Muscle of leg (tissue), 11 donors: ENCODE data around the gene TSC22D2. TPM values are rescaled to one million over a fixed set of nuclear protein-coding genes. Genes with fewer than 3 reads are reported as not detected.
"Not testable (repeated sequence)": the region's sequence is repeated elsewhere in the genome, so short reads cannot be mapped to it uniquely, and the experiment has no call there.

ENCODE experiments used
- DNase-seq: peaks from one replicate; pipeline ENCODE4 v3.0.0; 2013
- H3K27ac ChIP-seq: one replicate; pipeline ENCODE4 v1.5.1; 2013; ENCODE audit warnings: mild to moderate bottlenecking, low read length, control low read depth
- H3K27me3 ChIP-seq: one replicate; pipeline ENCODE4 v1.6.1; 2013; ENCODE audit warnings: low read length; ENCODE audit not compliant: control insufficient read depth, insufficient read depth
- H3K36me3 ChIP-seq: one replicate; pipeline ENCODE4 v1.6.1; 2013; ENCODE audit warnings: low read length; ENCODE audit not compliant: control insufficient read depth, insufficient read depth
- H3K4me1 ChIP-seq: one replicate; pipeline ENCODE4 v1.6.1; 2013; ENCODE audit warnings: low read length; ENCODE audit not compliant: control insufficient read depth, insufficient read depth
- H3K4me3 ChIP-seq: one replicate; pipeline ENCODE4 v1.5.1; 2013; ENCODE audit warnings: low read length, control low read depth
- H3K9me3 ChIP-seq: replicated peaks from 2 replicates; pipeline ENCODE4 v1.6.1; 2013; ENCODE audit warnings: low read depth, low read length; ENCODE audit not compliant: control insufficient read depth
- WGBS: methylation state at CpG from one replicate; pipeline ENCODE4 v1.1.5; 2013; ENCODE audit warnings: missing lambda C conversion rate; ENCODE audit not compliant: insufficient coverage; 5-methylcytosine and 5-hydroxymethylcytosine counted together
- polyA plus RNA-seq, 8 donors: library from polyadenylated mRNA; unstranded; fragments of 120-200 nt; gene quantifications; one replicate each; pipeline versions ENCODE4 v1.2.1 to v1.2.3, GENCODE V29; 2013; ENCODE audit warnings: inconsistent platforms in 1 of 8, low replicate concordance in 1 of 8; ENCODE audit not compliant: insufficient read length in 8 of 8, insufficient read depth in 1 of 8
- total RNA-seq: library from RNA; stranded (reverse); fragments of 120-200 nt; gene quantifications from one replicate; pipeline ENCODE4 v1.2.4, GENCODE V29; 2013

The TSC22D2 gene
- total and polyA plus RNA-seq, 9 donors: 16.2 to 69.5 (median 50.1) TPM

- H3K27ac ChIP-seq, H3K36me3 ChIP-seq, DNase-seq, H3K9me3 ChIP-seq, H3K27me3 ChIP-seq, H3K4me1 ChIP-seq, H3K4me3 ChIP-seq: not testable (repeated sequence)
- no CpG with 5 or more reads among the region's 1 CpG for WGBS
Measured at GRCh38 chr3:150500960-150501359, 92.9 kb downstream of the TSC22D2 start.

- peaks cover 5% of the 10 kb centered on the region for H3K9me3 ChIP-seq
- no peak overlapping the region for H3K4me3 ChIP-seq
- DNase-seq: no peak
- H3K27ac ChIP-seq: no peak overlapping the region
- 80% methylated on average over 2 of the region's 5 CpGs for WGBS
- H3K4me1 ChIP-seq: no peaks in the 10 kb centered on the region
- H3K36me3 ChIP-seq: no peaks in the 10 kb centered on the region
- no peaks in the 10 kb centered on the region for H3K27me3 ChIP-seq
Measured at GRCh38 chr3:150503402-150504099, 95.5 kb downstream of the TSC22D2 start.

- DNase-seq: no peak
- Histone ChIP-seq H3K27ac (no peak overlapping the region), H3K4me1 (no peaks in the 10 kb centered on the region), H3K9me3 (peaks cover 5% of the 10 kb centered on the region), H3K27me3 (no peaks in the 10 kb centered on the region), H3K4me3 (no peak overlapping the region), H3K36me3 (no peaks in the 10 kb centered on the region)
- WGBS: 68% methylated on average over 3 of the region's 3 CpGs
Measured at GRCh38 chr3:150504483-150504882, 96.4 kb downstream of the TSC22D2 start.

- no peak overlapping the region for H3K4me3 ChIP-seq
- H3K27me3 ChIP-seq: no peaks in the 10 kb centered on the region
- H3K4me1 ChIP-seq: no peaks in the 10 kb centered on the region
- H3K27ac ChIP-seq: no peak overlapping the region
- no peaks in the 10 kb centered on the region for H3K36me3 ChIP-seq
- H3K9me3 ChIP-seq: no peaks in the 10 kb centered on the region
- no peak for DNase-seq
Measured at GRCh38 chr3:150508401-150508800, 100.3 kb downstream of the TSC22D2 start.

GRCh38 chr3:150509780-150510179 lies 101.7 kb downstream of the TSC22D2 start:
- no CpG with 5 or more reads among the region's 2 CpGs for WGBS
- H3K27ac ChIP-seq: no peak overlapping the region
- H3K36me3 ChIP-seq: no peaks in the 10 kb centered on the region
- H3K4me1 ChIP-seq: no peaks in the 10 kb centered on the region
- no peaks in the 10 kb centered on the region for H3K9me3 ChIP-seq
- H3K27me3 ChIP-seq: no peaks in the 10 kb centered on the region
- no peak overlapping the region for H3K4me3 ChIP-seq
- no peak for DNase-seq

- Histone ChIP-seq H3K4me1 (no peaks in the 10 kb centered on the region), H3K36me3 (no peaks in the 10 kb centered on the region), H3K4me3 (no peak overlapping the region), H3K27ac (no peak overlapping the region), H3K9me3 (no peaks in the 10 kb centered on the region), H3K27me3 (no peaks in the 10 kb centered on the region)
- DNase-seq: no peak
- whole genome bisulfite sequencing: no CpG with 5 or more reads among the region's 4 CpGs
Measured at GRCh38 chr3:150511122-150511821, 103.2 kb downstream of the TSC22D2 start.

GRCh38 chr3:150515210-150515609 lies 107.1 kb downstream of the TSC22D2 start:
- no CpG with 5 or more reads among the region's 4 CpGs for WGBS
- no peak overlapping the region for H3K4me3 ChIP-seq
- no peak for DNase-seq
- no peaks in the 10 kb centered on the region for H3K9me3 ChIP-seq
- H3K4me1 ChIP-seq: no peaks in the 10 kb centered on the region
- no peak overlapping the region for H3K27ac ChIP-seq
- H3K36me3 ChIP-seq: no peaks in the 10 kb centered on the region
- H3K27me3 ChIP-seq: no peaks in the 10 kb centered on the region

Other genes starting within 250 kb of the TSC22D2 start
- gene SERP1, start 138.2 kb downstream of the TSC22D2 start, total RNA-seq: 47.7 TPM
- gene SERP1, start 138.2 kb downstream of the TSC22D2 start, polyA plus RNA-seq: 10 to 100 TPM; 59.0 to 97.1 (median 69.7) TPM
- gene EIF2A, start 138.5 kb downstream of the TSC22D2 start, total RNA-seq: 123 TPM
- 100 to 1,000 TPM; 129 to 162 (median 148) TPM for gene EIF2A, start 138.5 kb downstream of the TSC22D2 start, polyA plus RNA-seq
- 60.4 TPM for gene SELENOT, start 195.0 kb downstream of the TSC22D2 start, total RNA-seq
- 10 to 100 TPM; 46.2 to 55.1 (median 48.7) TPM for gene SELENOT, start 195.0 kb downstream of the TSC22D2 start, polyA plus RNA-seq